ENCODE measurements around the gene TEX2. TPM values are rescaled to one million over a fixed set of nuclear protein-coding genes. Genes with fewer than 3 reads are reported as not detected.
"Not testable (repeated sequence)": the region's sequence is repeated elsewhere in the genome, so short reads cannot be mapped to it uniquely, and the experiment has no call there.

The TEX2 gene
- total RNA-seq, 2 donors from 2014 or later = 9.4 to 14.9 TPM

GRCh38 chr17:64135000-64135399 lies 128.1 kb downstream of the TEX2 start:
- Mint-ChIP-seq H3K4me1 (peaks cover 15% of the 10 kb centered on the region), H3K9me3 (no peaks in the 10 kb centered on the region), H3K36me3 (ENCODE audit: low read depth) (no peaks in the 10 kb centered on the region), H3K27ac (no peak overlapping the region), H3K4me3 (no peak overlapping the region), H3K27me3 (no peaks in the 10 kb centered on the region)
- ATAC-seq (replicated peaks) = no peak

- Mint-ChIP-seq H3K4me1 (peaks cover 15% of the 10 kb centered on the region), H3K36me3 (ENCODE audit: low read depth) (no peaks in the 10 kb centered on the region), H3K9me3 (no peaks in the 10 kb centered on the region), H3K4me3 (no peak overlapping the region), H3K27ac (no peak overlapping the region), H3K27me3 (no peaks in the 10 kb centered on the region)
- no peak for ATAC-seq (replicated peaks)
Measured at GRCh38 chr17:64134216-64134970, 128.7 kb downstream of the TEX2 start.

- Mint-ChIP-seq H3K27ac (no peak overlapping the region), H3K36me3 (ENCODE audit: low read depth) (peaks cover 7% of the 10 kb centered on the region), H3K4me3 (no peak overlapping the region), H3K9me3 (no peaks in the 10 kb centered on the region), H3K4me1 (peaks cover 15% of the 10 kb centered on the region), H3K27me3 (no peaks in the 10 kb centered on the region)
- ATAC-seq (replicated peaks) = no peak
Measured at GRCh38 chr17:64133546-64134215, 129.4 kb downstream of the TEX2 start.

GRCh38 chr17:64131606-64132270 lies 131.3 kb downstream of the TEX2 start:
- H3K27ac Mint-ChIP-seq = peak overlapping the region; percentile 94
- H3K4me1 Mint-ChIP-seq = peaks cover 21% of the 10 kb centered on the region
- H3K4me3 Mint-ChIP-seq = peak overlapping the region; percentile 85
- H3K9me3 Mint-ChIP-seq = no peaks in the 10 kb centered on the region
- peaks cover 22% of the 10 kb centered on the region for H3K36me3 Mint-ChIP-seq (ENCODE audit: low read depth)
- H3K27me3 Mint-ChIP-seq = no peaks in the 10 kb centered on the region
- ATAC-seq (replicated peaks) = no peak

- Mint-ChIP-seq H3K4me3 (peak overlapping the region; percentile 85), H3K4me1 (peaks cover 29% of the 10 kb centered on the region), H3K27me3 (no peaks in the 10 kb centered on the region), H3K36me3 (ENCODE audit: low read depth) (peaks cover 34% of the 10 kb centered on the region), H3K27ac (peak overlapping the region; percentile 94), H3K9me3 (no peaks in the 10 kb centered on the region)
- ATAC-seq (replicated peaks) = peak; percentile 64
Measured at GRCh38 chr17:64130559-64131001, 132.5 kb downstream of the TEX2 start.

- H3K36me3 Mint-ChIP-seq (ENCODE audit: low read depth) = peaks cover 40% of the 10 kb centered on the region
- H3K4me3 Mint-ChIP-seq = peak within 1 kb of the TSS; percentile 98
- no peaks in the 10 kb centered on the region for H3K9me3 Mint-ChIP-seq
- peak; percentile 81 for ATAC-seq (replicated peaks)
- peak within 1 kb of the TSS; percentile 94 for H3K27ac Mint-ChIP-seq
- H3K27me3 Mint-ChIP-seq = no peaks in the 10 kb centered on the region
- H3K4me1 Mint-ChIP-seq = peaks cover 35% of the 10 kb centered on the region
Measured at GRCh38 chr17:64129765-64130558, 133.1 kb downstream of the TEX2 start, which contains the start of gene ERN1. Gene ERN1, minus strand, starts transcription at chr17:64130144. Its CDS starts 115 bp downstream, at chr17:64130029.

GRCh38 chr17:64129515-64129764 lies 133.6 kb downstream of the TEX2 start:
- Mint-ChIP-seq H3K27me3 (no peaks in the 10 kb centered on the region), H3K9me3 (no peaks in the 10 kb centered on the region), H3K27ac (peak overlapping the region; percentile 91), H3K4me1 (peaks cover 41% of the 10 kb centered on the region), H3K4me3 (peak overlapping the region; percentile 98), H3K36me3 (ENCODE audit: low read depth) (peaks cover 45% of the 10 kb centered on the region)
- no peak for ATAC-seq (replicated peaks)

- no peaks in the 10 kb centered on the region for H3K27me3 Mint-ChIP-seq
- H3K4me1 Mint-ChIP-seq = peaks cover 45% of the 10 kb centered on the region
- peaks cover 50% of the 10 kb centered on the region for H3K36me3 Mint-ChIP-seq (ENCODE audit: low read depth)
- ATAC-seq (replicated peaks) = no peak
- H3K27ac Mint-ChIP-seq = peak overlapping the region; percentile 91
- H3K9me3 Mint-ChIP-seq = no peaks in the 10 kb centered on the region
- H3K4me3 Mint-ChIP-seq = peak overlapping the region; percentile 98
Measured at GRCh38 chr17:64128787-64129514, 134.1 kb downstream of the TEX2 start.

GRCh38 chr17:64126918-64127317 lies 136.1 kb downstream of the TEX2 start:
- no peaks in the 10 kb centered on the region for H3K9me3 Mint-ChIP-seq
- peaks cover 71% of the 10 kb centered on the region for H3K36me3 Mint-ChIP-seq (ENCODE audit: low read depth)
- peak overlapping the region; percentile 61 for H3K27ac Mint-ChIP-seq
- H3K4me3 Mint-ChIP-seq = peak overlapping the region; percentile 98
- H3K4me1 Mint-ChIP-seq = peaks cover 57% of the 10 kb centered on the region
- H3K27me3 Mint-ChIP-seq = no peaks in the 10 kb centered on the region
- ATAC-seq (replicated peaks) = no peak

- Mint-ChIP-seq H3K4me1 (peaks cover 55% of the 10 kb centered on the region), H3K36me3 (ENCODE audit: low read depth) (peaks cover 80% of the 10 kb centered on the region), H3K27me3 (no peaks in the 10 kb centered on the region), H3K27ac (peak overlapping the region; percentile 61), H3K9me3 (no peaks in the 10 kb centered on the region), H3K4me3 (peak overlapping the region; percentile 98)
- ATAC-seq (replicated peaks) = no peak
Measured at GRCh38 chr17:64125937-64126336, 137.1 kb downstream of the TEX2 start.

GRCh38 chr17:64124609-64125008 lies 138.5 kb downstream of the TEX2 start:
- peaks cover 94% of the 10 kb centered on the region for H3K36me3 Mint-ChIP-seq (ENCODE audit: low read depth)
- H3K27me3 Mint-ChIP-seq = no peaks in the 10 kb centered on the region
- ATAC-seq (replicated peaks) = no peak
- no peaks in the 10 kb centered on the region for H3K9me3 Mint-ChIP-seq
- H3K4me3 Mint-ChIP-seq = peak overlapping the region; percentile 98
- peaks cover 57% of the 10 kb centered on the region for H3K4me1 Mint-ChIP-seq
- H3K27ac Mint-ChIP-seq = peak overlapping the region; percentile 61

- Mint-ChIP-seq H3K27ac (peak overlapping the region; percentile 61), H3K36me3 (ENCODE audit: low read depth) (peaks cover 82% of the 10 kb centered on the region), H3K4me1 (peaks cover 57% of the 10 kb centered on the region), H3K4me3 (peak overlapping the region; percentile 98), H3K27me3 (no peaks in the 10 kb centered on the region), H3K9me3 (no peaks in the 10 kb centered on the region)
- no peak for ATAC-seq (replicated peaks)
Measured at GRCh38 chr17:64123114-64123513, 139.9 kb downstream of the TEX2 start.

- ATAC-seq (replicated peaks) = peak; percentile 64
- H3K4me1 Mint-ChIP-seq = peaks cover 53% of the 10 kb centered on the region
Measured at GRCh38 chr17:64120972-64121786, 141.9 kb downstream of the TEX2 start.

More at GRCh38 chr17:64120972-64121786, 141.9 kb downstream of the TEX2 start:
- not testable (repeated sequence) for H3K27me3 Mint-ChIP-seq, H3K9me3 Mint-ChIP-seq
- H3K36me3 Mint-ChIP-seq (ENCODE audit: low read depth) = peaks cover 82% of the 10 kb centered on the region
- peak overlapping the region; percentile 98 for H3K4me3 Mint-ChIP-seq
- peak overlapping the region; percentile 96 for H3K27ac Mint-ChIP-seq

All from activated T-helper 17 cell treated with anti-CD3 and anti-CD28 coated beads, Interleukin-2, amount 50 U/mL, for 72 hours (primary cell).